OCI-LY7 (cell line): ENCODE data around the gene MAP3K20. TPM values are rescaled to one million over a fixed set of nuclear protein-coding genes. Genes with fewer than 3 reads are reported as not detected.

Source experiments
- BruUV-seq: library from RNA; stranded (reverse); fragments of 400-500 nt; replicated peaks from 2 replicates; lab custom pipeline; 2021; lab: Mats Ljungman, UMichigan
- CTCF ChIA-PET: fragments of 300-600 bp; sonication (Branson Sonifier 250); formaldehyde crosslinking; loops from one replicate; lab custom pipeline; 2022; ENCODE audit warnings: antibody characterized with exemption; ENCODE audit not compliant: unreplicated experiment; lab: Charles Lee
- POLR2A ChIA-PET: fragments of 300-600 bp; sonication (Branson Sonifier 250); formaldehyde crosslinking; loops from one replicate; lab custom pipeline; 2022; ENCODE audit warnings: antibody characterized with exemption; lab: Charles Lee
- DNase-seq: peaks from one replicate; pipeline ENCODE4 v3.0.0-alpha.2; 2015; ENCODE audit warnings: low spot score
- H2AFZ ChIP-seq: fragments of 200-600 bp; sonication (generic), shearing (Covaris generic); 2 replicates; pipeline ENCODE4 v1.6.1; 2014; ENCODE audit warnings: mild to moderate bottlenecking, antibody characterized with exemption, low read length, moderate library complexity
- H3K27ac ChIP-seq: fragments of 200-600 bp; sonication (generic); 2 replicates; pipeline ENCODE4 v1.5.1; 2014; ENCODE audit warnings: mixed run types, low read depth, mild to moderate bottlenecking, moderate library complexity, low read length, inconsistent platforms; ENCODE audit not compliant: poor library complexity, severe bottlenecking
- H3K36me3 ChIP-seq: fragments of 200-600 bp; sonication (generic); 2 replicates; pipeline ENCODE4 v1.6.1; 2014; ENCODE audit warnings: mild to moderate bottlenecking, antibody characterized with exemption, low read length, moderate library complexity, mixed read lengths; ENCODE audit not compliant: insufficient read depth
- H3K4me1 ChIP-seq: fragments of 200-600 bp; sonication (generic); 2 replicates; pipeline ENCODE4 v1.5.1; 2014; ENCODE audit warnings: mild to moderate bottlenecking, low read length; ENCODE audit not compliant: insufficient read depth, poor library complexity, severe bottlenecking
- H3K4me2 ChIP-seq: fragments of 200-600 bp; sonication (generic); 2 replicates; pipeline ENCODE4 v1.6.1; 2014; ENCODE audit warnings: mild to moderate bottlenecking, low read length
- H3K4me3 ChIP-seq: fragments of 200-600 bp; sonication (generic); 2 replicates; pipeline ENCODE4 v1.5.1; 2014; ENCODE audit warnings: mild to moderate bottlenecking, low read depth, low read length; ENCODE audit not compliant: poor library complexity, severe bottlenecking
- H3K79me2 ChIP-seq: fragments of 200-600 bp; sonication (generic); 2 replicates; pipeline ENCODE4 v1.6.1; 2016; ENCODE audit warnings: low read depth, mild to moderate bottlenecking, low read length, moderate library complexity, mixed read lengths; ENCODE audit not compliant: insufficient read depth
- H3K9me2 ChIP-seq: fragments of 200-600 bp; sonication (generic); 2 replicates; pipeline ENCODE4 v1.6.1; 2016; ENCODE audit warnings: mild to moderate bottlenecking, low read length, mixed read lengths; ENCODE audit not compliant: insufficient read depth
- H3K9me3 ChIP-seq: fragments of 200-600 bp; sonication (generic); 2 replicates; pipeline ENCODE4 v1.6.1; 2014; ENCODE audit warnings: mild to moderate bottlenecking, mixed run types, low read length, mixed read lengths
- H4K20me1 ChIP-seq: fragments of 200-600 bp; sonication (generic); 2 replicates; pipeline ENCODE4 v1.6.1; 2014; ENCODE audit warnings: mild to moderate bottlenecking, antibody characterized with exemption, low read length, moderate library complexity, mixed read lengths; ENCODE audit not compliant: insufficient read depth
- CTCF ChIP-seq: fragments of 200-600 bp; sonication (generic); conservative IDR thresholded peaks from 2 replicates; pipeline ENCODE4 v1.5.1; 2014; ENCODE audit warnings: mild to moderate bottlenecking, antibody characterized with exemption, low read length, moderate library complexity, mixed read lengths
- EZH2phosphoT487 ChIP-seq: fragments of 200-600 bp; sonication (generic); IDR thresholded peaks from 2 replicates; pipeline ENCODE4 v1.6.1; 2018; ENCODE audit warnings: low read depth, borderline replicate concordance, mild to moderate bottlenecking, mixed run types, antibody characterized with exemption, low read length, moderate library complexity, mixed read lengths
- intact Hi-C: fragments of 100-400 bp; cut with micrococcal nuclease; formaldehyde crosslinking; loops from one replicate; pipeline ENCODE4 v1.10.0; 2022; ENCODE audit not compliant: unreplicated experiment
- total RNA-seq, 2 experiments: library from RNA; depleted of rRNA in 1 of 2; stranded (reverse); fragments of >200 nt in 1 of 2; shearing (Covaris generic) in 1 of 2; gene quantifications; 2 replicates each; pipeline ENCODE4 v1.2.3, GENCODE V29; 2014 to 2022

MAP3K20 gene
- total RNA-seq, 2 experiments from 2014 or later = 8.2 to 17.9 TPM

GRCh38 chr2:173028671-173029070 lies 47.0 kb upstream of the MAP3K20 start:
- no peaks in the 10 kb centered on the region for H3K9me2 ChIP-seq
- no peak overlapping the region for H3K4me3 ChIP-seq
- no peak for TF ChIP-seq EZH2phosphoT487
- no peak for TF ChIP-seq CTCF
- DNase-seq = no peak
- no peak overlapping the region for H3K4me2 ChIP-seq
- POLR2A ChIA-PET = interaction anchor here (0.6 to 1.6 kb wide), 6 partner anchors 30 to 1713 kb away, joined by 3 to 5 read pairs (median 4); no protein-coding TSS in a partner anchor
- H3K4me1 ChIP-seq = no peaks in the 10 kb centered on the region
- no peaks in the 10 kb centered on the region for H3K79me2 ChIP-seq
- H3K36me3 ChIP-seq = no peaks in the 10 kb centered on the region
- H3K9me3 ChIP-seq = no peaks in the 10 kb centered on the region
- CTCF ChIA-PET = interaction anchor here (0.5 to 1.5 kb wide), 3 partner anchors 129 to 1847 kb away, joined by 3 to 6 read pairs (median 3); no protein-coding TSS in a partner anchor
- BruUV-seq = no TSS peak
- H3K27ac ChIP-seq = no peak overlapping the region
- intact Hi-C loops = loop anchor here (5.0 kb wide), 2 partner anchors 324 to 1314 kb away; partner anchors contain the start of gene CDCA7
- H2AFZ ChIP-seq = no peak overlapping the region
- no peaks in the 10 kb centered on the region for H4K20me1 ChIP-seq

GRCh38 chr2:173030561-173031490 lies 44.8 kb upstream of the MAP3K20 start:
- Histone ChIP-seq H3K4me1 (no peaks in the 10 kb centered on the region), H3K27ac (no peak overlapping the region), H4K20me1 (no peaks in the 10 kb centered on the region), H3K9me3 (no peaks in the 10 kb centered on the region), H3K79me2 (no peaks in the 10 kb centered on the region), H3K4me2 (no peak overlapping the region), H3K9me2 (no peaks in the 10 kb centered on the region), H3K36me3 (no peaks in the 10 kb centered on the region), H3K4me3 (no peak overlapping the region), H2AFZ (no peak overlapping the region)
- CTCF ChIA-PET = no interaction called here
- POLR2A ChIA-PET = interaction anchor here (0.6 to 1.4 kb wide), 2 partner anchors 28 to 1384 kb away, joined by 3 to 6 read pairs; no protein-coding TSS in a partner anchor
- no peak for TF ChIP-seq CTCF
- no peak for TF ChIP-seq EZH2phosphoT487
- intact Hi-C loops = no loop called here
- no TSS peak for BruUV-seq
- no peak for DNase-seq

DNA sequence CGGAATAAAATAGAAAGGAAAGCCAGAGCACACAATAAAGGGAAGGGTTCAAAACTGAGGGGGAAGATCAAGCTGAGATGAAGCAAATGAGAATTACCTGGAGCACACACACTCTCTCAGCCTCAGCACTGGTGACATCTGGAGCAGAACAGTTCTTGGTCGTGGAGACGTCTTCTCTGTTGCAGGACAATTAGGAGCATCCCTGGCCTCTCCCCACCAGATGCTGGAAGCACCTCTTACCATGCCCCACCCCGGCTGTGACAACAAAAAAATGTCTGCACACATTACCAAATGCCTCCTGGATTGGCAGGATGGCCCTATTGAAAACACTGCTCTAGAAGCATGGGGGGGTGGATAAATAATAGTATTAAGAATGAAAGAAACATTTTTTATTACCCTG lies 43.6 kb upstream of the MAP3K20 start:
- Histone ChIP-seq H3K9me2 (no peaks in the 10 kb centered on the region), H2AFZ (no peak overlapping the region), H4K20me1 (no peaks in the 10 kb centered on the region), H3K4me3 (no peak overlapping the region), H3K27ac (no peak overlapping the region), H3K4me1 (no peaks in the 10 kb centered on the region), H3K79me2 (no peaks in the 10 kb centered on the region), H3K36me3 (no peaks in the 10 kb centered on the region), H3K4me2 (no peak overlapping the region), H3K9me3 (no peaks in the 10 kb centered on the region)
- no TSS peak for BruUV-seq
- DNase-seq = no peak
- intact Hi-C loops = no loop called here
- CTCF ChIA-PET = no interaction called here
- POLR2A ChIA-PET = no interaction called here
- TF ChIP-seq CTCF (no peak), EZH2phosphoT487 (no peak)
